NCI-H2227 (cell line): Measurements from ENCODE around the gene RBM19.

Experiments used
- DNase-seq: peaks from one replicate; lab custom pipeline; 2025; ENCODE audit not compliant: unreplicated experiment; lab: John Stamatoyannopoulos, UW

Gene RBM19

DNA sequence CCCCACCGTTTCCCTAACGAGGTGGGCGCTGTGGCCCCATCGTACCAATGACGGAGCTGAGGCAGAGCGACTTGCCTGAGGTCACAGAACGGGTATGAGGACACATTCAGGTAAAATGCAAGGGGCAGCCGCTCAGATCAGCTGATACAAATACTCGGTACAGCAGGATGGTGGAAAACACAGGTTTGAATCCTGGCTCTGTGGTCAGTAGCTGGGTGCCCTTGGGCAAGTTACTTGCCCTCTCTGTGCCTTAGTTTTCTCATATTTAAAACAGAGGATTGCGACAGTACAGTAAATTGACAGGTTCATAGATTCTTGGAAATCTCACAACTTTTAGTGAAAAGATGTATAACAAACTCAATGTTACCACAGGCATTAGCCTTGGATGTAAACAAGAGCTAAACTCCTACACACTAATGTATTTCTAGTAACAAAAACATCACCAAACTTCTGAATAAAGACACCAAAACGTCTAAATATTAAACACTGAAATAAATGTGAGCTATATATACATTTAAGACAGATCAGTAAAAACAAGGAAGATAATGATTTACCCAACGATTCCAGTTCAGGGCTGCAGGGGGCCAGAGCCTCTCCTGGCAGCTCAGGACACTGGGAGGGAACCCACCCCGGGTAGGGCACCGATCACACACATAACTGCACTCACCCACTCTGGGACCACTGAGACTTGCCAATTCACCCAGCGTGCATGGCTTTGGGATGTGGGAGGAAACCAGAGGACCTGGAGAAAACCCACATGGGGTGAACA is 128.4 kb downstream of the RBM19 start:
- DNase-seq = no peak

DNA sequence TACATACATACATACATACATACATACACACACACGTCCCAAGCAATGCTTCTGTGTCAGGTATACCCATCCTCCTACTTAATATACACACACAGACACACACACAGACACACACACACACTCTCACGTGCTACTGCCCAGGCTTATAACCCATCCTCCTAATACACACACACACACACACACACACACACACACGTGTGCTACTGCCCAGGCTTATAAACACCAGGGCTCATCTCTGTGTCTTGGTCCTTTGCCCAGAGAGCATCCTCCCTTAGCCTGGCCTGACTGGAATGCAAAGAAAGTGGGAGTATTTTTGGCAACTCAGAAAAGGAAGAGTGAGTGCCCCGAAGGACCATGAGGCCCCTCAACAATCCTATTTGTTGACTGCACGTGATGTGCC is 129.0 kb downstream of the RBM19 start:
- no peak for DNase-seq

DNA sequence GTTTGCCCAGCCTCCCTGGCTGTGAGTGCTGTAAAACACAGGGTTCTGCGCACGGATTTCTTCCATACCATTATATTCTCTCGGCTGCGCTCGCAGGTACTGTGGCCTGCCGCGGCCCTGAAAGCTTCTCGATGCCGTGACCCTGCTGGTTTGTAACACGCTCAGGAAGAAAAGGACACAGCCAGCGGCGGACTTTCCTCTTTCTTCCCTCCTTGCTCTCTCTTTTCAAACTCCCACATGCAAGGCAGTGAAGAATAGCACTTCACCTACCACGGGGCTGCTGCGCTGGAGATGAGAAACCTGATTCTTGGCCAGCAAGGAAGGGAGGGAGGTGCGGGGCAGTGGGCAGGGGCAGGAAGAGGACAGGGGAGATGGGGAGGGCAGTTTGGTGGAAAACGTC is 130.2 kb downstream of the RBM19 start:
- DNase-seq = peak; percentile 57

DNA sequence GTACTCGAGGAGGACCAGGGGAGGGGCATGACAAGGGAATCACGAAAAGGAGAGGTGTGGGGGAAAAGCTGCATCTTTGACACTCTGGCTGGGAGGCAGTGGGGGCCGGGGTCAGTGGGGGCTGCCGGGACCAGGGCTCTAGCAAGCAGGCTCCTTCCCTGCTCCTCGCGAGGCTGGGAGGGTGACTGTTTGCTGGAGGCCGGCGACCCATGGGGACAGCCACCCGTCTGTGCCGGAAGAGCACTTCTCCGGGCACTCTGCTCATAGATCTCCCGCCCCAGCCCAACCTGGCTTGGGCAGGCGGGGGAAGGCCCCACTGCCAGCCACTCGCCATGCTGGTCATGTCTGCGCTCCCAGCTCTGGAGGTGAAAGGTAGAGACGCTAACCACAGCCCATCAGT is 130.7 kb downstream of the RBM19 start:
- DNase-seq = no peak

DNA sequence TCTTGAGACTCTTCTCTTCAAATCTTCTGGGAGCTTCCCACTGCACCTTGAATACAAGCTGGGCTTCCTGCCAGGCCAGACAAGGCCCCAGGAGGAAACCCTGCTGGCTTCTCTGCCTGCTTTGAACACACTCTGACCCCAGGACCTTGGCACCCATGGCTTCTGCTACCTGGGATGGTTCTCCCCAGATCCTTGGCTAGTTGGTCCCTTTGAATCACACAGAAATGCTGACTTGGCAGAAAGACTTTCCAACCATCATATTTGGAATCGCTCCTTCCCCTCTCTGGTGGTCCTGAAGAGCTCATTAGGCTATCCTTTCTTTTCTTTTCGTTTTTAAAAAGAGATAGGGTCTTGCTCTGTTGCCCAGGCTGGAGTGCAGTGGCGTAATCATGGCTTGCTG is 132.7 kb downstream of the RBM19 start:
- DNase-seq = no peak

DNA sequence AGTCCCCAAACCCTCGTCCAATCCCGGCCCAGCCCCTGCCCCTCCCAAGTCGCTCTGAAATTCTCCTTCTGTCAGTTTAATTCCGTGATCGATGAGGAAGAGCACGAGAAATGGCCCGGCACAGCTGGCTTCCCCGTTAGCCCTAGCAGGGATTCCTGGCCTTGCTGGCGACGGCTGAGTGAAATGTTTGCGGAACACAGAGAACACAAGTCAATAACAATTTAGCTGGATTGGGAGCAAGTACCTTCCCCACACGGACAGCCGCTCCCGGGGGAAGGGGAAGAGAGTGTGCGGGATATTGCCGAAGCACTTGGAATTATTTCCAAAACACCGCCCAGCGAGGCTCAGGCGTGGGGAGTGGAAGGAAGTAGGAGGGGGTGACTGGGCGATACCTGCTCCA is 134.6 kb downstream of the RBM19 start:
- DNase-seq = peak; percentile 36

DNA sequence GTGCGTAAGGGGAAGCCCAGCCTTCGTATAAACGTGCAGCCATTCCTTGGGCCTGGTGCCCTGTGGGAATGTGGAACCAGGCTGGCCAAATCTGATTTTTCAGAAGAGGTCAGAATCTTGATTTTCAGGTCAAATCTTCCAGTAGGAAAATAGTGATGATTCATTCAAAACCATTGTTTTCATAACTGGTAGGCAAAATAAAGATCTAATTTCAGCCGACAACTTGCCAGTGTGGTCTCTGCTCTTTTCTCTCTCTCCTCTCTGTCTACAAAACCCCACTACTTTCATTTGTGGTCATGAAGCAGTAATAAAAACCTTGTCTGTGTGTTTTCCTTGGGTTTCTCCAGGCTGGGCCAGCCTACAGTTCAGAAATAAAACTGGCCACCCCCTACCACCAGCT is 135.1 kb downstream of the RBM19 start:
- DNase-seq = no peak

DNA sequence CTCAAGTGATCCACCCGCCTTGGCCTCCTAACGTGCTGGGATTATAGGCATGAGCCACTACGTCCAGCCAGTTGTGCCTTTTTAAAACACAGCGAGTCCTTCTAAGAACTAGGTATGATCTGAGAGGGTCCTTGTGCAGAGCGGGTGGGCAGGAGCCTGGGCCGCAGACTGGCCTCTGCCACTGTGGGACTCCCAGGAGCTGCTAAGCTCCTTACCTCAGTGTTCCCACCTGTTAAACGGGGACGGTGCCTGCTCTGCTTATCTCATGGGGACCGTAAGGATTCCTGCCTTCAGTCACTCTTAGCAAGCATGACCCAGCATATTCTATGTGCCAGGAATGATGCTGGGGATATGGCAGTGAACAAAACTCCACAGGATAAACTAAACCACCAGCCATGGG is 136.9 kb downstream of the RBM19 start:
- DNase-seq = no peak

DNA sequence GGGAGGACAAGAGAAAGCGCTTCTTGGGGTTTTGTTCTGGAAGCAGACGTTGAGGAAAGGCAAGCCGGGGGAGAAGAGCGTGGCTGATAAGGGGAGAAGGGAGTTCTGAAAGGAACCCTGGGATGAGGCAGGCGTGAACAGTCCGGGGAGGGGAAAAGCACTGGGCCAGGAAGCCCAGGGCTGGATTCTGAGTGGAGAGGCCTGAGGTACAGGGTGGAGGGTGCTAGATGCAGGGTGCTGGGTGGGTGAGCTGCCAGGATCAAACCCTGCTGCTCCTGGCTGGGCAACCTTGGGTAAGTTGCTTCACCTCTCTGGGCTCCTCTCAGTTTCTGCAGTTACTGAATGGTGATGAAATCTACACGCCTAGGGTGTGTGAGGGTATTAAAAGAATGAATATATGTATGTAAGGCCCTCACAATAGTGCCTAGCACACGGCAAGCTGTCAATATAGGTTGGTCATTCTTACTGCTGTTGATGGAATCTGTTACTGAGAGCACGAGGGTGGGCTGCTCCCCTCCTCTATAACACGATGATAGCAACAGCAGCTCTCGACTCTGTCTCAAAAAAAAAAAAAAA is 138.5 kb downstream of the RBM19 start:
- no peak for DNase-seq

DNA sequence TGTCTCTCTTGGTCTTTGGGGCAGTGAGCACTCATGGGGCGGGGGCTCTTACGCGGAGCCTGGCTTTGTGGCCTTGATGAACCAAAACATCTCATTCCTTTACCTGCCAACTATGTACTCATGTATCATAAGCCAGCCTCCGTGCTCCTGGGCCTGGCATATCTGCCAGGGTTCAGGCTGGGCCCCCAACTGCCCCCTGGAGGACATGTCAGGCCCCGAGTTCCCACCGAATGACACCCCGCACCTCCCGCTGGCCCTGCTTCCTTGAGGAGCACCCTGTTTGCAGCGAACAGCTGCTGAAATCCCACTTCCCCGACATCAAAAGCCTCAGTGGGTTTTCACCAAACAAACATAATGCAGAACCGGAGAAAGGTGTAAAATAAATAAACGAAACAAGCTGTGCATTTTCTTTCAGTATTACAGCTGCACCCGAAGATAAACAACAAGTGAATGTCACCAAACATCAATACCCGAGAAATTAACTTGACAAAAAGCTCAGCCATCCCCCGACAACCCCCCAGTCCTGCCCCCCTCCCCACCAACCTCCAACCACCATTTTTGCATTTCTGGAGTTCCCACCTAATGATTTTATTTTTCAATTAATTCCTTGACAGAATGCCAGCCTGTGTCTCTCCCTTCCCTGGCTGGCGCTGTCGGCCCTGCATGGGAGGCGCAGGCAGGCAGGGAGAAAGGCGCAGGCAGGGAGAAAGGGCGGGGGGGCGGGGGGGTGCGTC is 139.2 kb downstream of the RBM19 start:
- DNase-seq = no peak

DNA sequence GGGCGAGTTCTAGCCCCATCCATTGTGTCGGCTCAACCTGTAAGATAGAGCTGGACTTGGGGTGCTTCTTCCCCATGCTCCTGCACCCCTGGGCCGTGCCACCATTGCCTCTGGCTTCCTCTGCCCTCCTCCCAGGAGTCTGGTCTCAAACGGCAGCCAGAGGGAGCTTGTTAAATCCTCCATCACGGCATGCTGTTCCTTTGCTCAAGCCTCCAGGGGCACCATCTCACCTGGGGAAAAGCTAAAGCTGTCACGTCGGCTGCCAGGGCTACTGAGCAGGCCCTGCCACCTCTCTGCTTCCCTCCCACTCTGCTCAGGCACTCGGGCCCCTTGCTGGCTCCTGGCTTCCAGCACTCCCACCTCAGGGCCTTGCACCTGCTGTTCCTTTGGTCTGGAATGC is 140.4 kb downstream of the RBM19 start:
- DNase-seq = no peak

DNA sequence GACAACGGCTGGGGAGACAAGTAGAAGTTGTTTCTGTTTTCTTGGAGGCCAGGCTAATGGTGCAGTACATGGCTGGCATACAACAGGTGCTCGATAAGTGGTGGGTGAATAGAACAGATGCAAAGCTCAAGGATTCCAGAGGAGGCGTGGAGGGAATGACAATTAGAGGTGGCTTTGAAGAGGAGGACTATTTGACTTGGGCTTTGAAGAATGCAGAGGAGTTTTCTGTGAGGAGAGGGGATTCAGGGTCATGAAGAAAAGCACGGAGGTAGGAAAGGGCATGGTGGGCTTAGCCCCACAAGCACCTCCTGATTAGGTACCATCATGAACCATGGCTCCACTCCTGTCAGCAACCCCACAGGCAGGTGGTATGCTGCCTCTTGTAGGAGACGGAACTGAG is 142.3 kb downstream of the RBM19 start:
- DNase-seq = no peak

DNA sequence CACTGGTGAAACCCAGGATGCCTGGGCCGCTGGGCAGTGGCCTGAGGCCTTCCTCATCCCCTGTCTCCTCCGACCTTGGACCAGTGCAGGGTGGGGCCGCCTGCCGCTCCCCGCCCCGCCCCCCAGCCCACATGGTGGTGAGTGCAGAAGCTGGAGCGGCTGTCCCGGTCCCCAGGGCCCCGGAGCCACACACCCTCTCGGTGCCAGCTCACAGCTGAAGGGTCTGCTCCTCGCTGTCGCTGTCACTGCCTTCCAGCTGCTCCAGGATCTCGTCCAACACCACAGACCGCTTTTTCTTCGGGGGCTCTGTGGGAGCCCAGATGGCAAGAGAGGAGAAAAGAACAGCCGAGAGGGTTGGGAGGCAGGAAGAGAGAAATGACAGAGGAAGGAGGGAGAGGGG is 143.1 kb downstream of the RBM19 start:
- no peak for DNase-seq

DNA sequence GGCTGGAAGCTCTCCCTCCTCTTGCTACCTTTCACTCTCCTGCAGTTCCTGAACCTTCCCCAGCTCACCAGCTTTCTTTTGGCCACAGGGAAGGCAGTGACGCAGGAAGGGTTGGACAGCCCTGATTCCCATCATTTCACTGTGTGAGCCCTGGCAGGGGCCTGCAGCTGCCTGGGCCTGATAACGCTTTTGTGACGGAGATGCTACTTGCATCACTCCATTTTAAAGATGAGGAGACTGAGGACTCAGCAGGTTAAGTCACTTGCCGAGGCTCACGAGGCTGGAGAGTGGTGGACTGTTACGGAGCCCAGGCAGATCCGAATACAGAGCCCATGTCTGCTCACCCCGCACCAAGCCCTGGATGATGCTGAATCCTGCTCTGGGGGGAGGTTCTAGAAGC is 145.3 kb downstream of the RBM19 start:
- no peak for DNase-seq

DNA sequence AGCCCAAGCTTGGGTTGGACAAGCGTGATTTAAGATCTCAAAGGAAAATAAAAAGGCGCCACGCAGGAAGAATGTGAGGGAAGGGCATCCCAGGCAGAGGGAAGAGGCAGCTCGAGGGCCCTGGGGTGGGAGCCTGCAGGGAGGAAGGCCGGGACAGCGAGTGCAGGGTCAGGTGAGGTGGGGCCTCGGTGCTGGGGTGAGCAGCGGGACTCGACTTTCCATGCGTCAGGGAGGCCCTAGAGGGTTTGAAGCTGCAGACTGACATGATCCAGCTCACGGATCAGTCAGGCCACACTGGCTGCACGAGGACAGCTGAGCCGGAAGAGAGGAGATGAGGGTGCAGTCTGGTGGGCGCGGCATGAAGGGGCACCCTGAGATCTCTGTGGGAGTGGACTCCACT is 145.8 kb downstream of the RBM19 start:
- no peak for DNase-seq

DNA sequence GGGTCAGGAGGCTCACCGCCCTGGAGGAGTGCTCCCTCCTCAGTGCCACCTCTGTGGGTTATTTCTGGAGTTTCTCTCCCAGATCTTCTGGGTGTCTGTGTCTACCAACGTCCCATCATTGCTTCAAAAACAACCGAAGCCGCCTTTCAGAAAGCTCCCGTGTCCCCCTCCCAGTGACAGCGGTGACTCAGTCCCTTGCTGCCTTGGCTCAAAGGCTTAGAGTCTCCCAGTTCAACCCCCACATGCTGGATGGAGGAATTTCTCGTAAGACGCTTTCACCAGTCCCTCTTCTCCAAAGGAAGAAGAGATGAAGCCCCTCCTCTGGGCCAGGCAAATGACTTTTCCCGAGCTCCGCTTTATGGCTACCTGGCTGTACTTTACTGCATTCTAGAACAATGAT is 146.6 kb downstream of the RBM19 start:
- DNase-seq = no peak

DNA sequence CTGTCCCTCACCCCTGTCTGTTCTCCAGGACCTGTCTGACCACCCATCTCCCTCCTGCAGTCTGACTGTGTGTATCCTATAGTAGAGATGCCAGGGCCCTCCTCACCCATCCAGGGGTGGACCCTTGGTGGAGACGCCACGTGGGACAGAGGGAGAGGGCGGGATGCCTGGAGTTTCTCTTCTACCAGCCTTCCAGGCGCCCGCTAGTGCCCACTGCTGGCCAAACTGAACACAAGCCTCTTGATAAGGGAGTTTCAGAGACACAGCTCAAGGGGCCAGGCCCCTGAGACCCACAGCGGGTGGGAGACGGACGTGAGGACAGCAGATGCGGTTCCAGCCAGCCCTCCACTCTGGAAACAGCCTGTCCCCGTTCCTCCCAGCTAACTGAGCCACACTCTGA is 147.3 kb downstream of the RBM19 start:
- DNase-seq = no peak

DNA sequence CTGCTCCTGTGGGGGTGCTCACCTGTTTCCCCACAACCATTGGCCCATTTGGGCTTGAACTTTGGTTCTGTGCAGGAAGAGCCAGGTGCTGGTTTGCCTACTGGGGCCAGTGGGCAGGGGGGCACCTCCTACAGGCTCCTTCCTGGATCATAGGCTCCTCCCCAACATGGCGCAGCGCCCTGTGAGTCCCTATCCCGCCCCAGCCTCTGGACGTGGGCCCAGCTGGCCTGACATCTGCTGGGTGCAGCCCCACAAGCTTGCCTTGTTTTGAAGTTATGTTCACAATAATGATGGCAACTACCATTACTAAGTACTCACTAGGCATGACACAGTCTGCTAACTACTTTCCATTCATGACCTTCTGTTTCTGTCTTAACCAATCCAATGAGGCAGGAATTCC is 147.8 kb downstream of the RBM19 start:
- DNase-seq = no peak

DNA sequence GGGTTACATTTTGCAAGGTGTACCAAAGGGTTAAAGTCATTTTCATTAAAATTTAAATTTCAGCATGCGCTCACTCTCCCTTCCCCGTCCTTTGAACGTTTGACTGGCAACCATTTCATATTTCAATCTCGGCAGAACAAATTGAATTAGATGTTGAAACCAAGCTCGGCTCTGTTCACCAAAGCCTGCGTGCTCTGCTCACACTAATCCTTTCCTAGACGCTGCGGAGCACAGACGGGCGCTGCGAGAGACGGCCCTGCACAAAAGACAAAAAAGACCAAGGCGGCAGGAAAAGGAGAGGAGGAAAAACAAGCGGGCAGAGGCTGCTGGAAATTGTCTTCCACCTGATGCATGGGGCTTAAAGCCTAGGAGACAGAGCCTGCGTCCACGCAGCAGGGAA is 149.3 kb downstream of the RBM19 start:
- no peak for DNase-seq

DNA sequence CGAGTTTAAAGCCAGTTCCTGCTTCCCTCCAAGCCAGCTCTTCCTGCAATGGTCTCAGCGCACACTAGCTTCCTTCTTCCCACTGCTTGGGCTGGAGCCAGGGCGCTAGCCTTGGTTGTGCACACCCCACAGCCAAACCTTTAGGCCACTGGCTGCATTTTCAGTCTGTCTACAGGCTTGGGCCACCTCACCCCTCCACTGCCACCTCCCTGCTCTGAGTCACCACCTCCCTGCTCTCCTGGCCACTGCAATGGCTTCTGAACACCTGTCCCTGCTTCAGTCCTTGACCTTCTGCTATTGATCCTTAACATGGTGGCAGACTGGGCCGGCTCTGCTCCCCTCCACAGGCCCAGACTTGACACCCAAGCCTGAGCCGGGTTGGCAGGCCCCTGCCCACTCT is 151.1 kb downstream of the RBM19 start:
- no peak for DNase-seq

DNA sequence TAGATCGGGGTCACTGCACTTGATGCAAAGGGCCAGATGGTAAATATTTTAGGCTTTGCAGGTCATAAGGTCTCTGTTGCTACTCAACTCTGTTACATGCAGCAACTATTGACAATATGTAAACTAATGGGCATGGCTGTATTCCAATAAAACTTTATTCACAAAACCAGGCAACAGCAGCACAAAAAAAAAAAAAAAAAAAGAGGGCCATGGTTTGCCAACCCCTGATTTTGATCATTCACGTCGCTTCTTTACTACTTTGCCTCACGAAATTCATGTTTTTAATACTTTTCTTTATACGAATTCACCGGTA is 152.9 kb downstream of the RBM19 start:
- no peak for DNase-seq

DNA sequence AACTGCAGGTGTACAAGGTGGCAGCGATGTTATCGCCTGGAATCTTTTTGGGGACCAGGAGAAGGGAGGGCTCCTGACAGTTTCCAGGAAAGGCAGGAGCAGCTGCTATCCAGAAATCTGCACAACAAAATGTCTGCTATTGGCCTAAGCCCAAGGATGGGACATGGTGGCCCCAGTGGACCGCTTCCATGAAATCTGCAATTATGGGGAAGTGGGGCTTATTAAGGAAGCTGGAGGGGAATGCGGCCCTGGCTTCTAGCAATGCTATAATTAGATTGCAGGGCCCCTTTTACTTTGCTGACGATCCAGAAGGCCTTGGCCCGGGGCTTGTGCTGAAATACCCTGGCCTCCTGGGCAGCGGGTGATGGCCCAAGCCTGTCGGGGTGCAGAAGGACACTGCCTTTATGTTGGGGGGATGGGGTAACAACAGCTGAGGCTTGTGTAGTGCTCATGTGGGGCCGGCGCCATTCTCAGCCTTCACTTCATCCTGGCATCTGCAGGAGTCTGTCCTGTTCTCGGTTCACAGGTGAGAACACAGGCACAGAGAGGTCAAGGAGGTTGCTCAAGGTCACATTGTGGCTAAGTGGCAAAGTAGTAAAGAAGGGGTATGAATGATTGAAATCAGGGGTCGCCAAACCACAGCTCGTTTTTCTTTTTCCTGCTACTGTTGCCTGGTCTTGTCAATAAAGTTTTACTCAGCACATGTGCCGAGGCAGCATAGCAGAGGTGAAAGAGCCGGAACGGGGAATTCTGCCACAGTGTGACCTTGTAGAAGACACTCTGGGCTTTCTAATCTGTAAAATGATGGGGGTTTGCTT is 153.5 kb downstream of the RBM19 start:
- DNase-seq = peak; percentile 58
